Right lobe of liver (tissue), 6 donors: ENCODE measurements around the gene TECPR2. TPM values are rescaled to one million over a fixed set of nuclear protein-coding genes. Genes with fewer than 3 reads are reported as not detected.
"Not testable (repeated sequence)": the region's sequence is repeated elsewhere in the genome, so short reads cannot be mapped to it uniquely, and the experiment has no call there.

ENCODE experiments used
- ATAC-seq, 4 donors: fragments of 200-7000 bp; cut with Tn5 transposase; one replicate each; pipeline ENCODE4 v1.9.1; 2020; ENCODE audit warnings: mild to moderate bottlenecking in 4 of 4, moderate library complexity in 4 of 4
- DNase-seq, 3 donors: peaks; one replicate each; pipeline ENCODE4 v3.0.0-alpha.2; 2020
- H3K27ac ChIP-seq, 3 donors: fragments of 200-600 bp; one replicate each; pipeline ENCODE4 v1.8.0; 2022
- H3K27me3 ChIP-seq, 2 donors: fragments of 200-600 bp; one replicate each; pipeline ENCODE4 v1.8.0; 2022
- H3K36me3 ChIP-seq, 4 donors: fragments of 200-600 bp; sonication (generic) in 1 of 4; one replicate each; pipeline versions ENCODE4 v1.5.1 to v1.8.0; 2017 to 2022; ENCODE audit warnings: control low read depth in 1 of 4
- H3K4me1 ChIP-seq, 4 donors: fragments of 200-600 bp; sonication (generic) in 1 of 4; one replicate each; pipeline versions ENCODE4 v1.5.1 to v1.8.0; 2017 to 2022; ENCODE audit warnings: control low read depth in 1 of 4
- H3K4me3 ChIP-seq, 3 donors: fragments of 200-600 bp; one replicate each; pipeline ENCODE4 v1.8.0; 2022
- H3K9me3 ChIP-seq, 4 donors: fragments of 200-600 bp; sonication (generic) in 1 of 4; one replicate each; pipeline versions ENCODE4 v1.5.1 to v1.8.0; 2017 to 2022; ENCODE audit warnings: control low read depth in 1 of 4
- POLR2A ChIP-seq: fragments of 450-650 bp; IDR thresholded peaks from one replicate; pipeline ENCODE4 v1.6.1; 2017; ENCODE audit warnings: antibody characterized with exemption, mild to moderate bottlenecking
- WGBS: methylation state at CpG from one replicate; pipeline ENCODE4 v1.1.6; 2018; ENCODE audit warnings: low coverage, low lambda C conversion rate; ENCODE audit not compliant: insufficient coverage; ENCODE audit errors: missing lambda C conversion rate; 5-methylcytosine and 5-hydroxymethylcytosine counted together
- intact Hi-C, 2 donors: fragments of 100-400 bp; cut with DNase I; formaldehyde crosslinking; loops; one replicate each; pipeline versions ENCODE4 v1.11.2 to v1.14.1; 2022
- total RNA-seq, 6 experiments: library from RNA; depleted of rRNA in 2 of 6; stranded (reverse); fragments of >200 nt in 2 of 6; fragmentation: NEBNext Ultra II Directional in 3 of 6; extraction: Animal tissue kit (Norgen Biotek cat#: 25700) in 3 of 6; gene quantifications; one replicate each; pipeline versions ENCODE4 v1.1.0 to v1.2.4, GENCODE V29; 2016 to 2023
- TF ChIP-seq, protein P1 (sequence below), 4 donors: fragments of 200-600 bp in 3 of 4; fragments of 450-650 bp in 1 of 4; IDR thresholded peaks; one replicate each; pipeline versions ENCODE4 v1.5.1 to v1.8.0; 2016 to 2022; ENCODE audit warnings: antibody characterized with exemption in 4 of 4, mild to moderate bottlenecking in 2 of 4
- donor health status: DM: no; HTN: yes; CAD: no.
- donor health status: DM: no; HTN: no; CAD: no.
- donor health status: DM: no; HTN: no; CAD: no.
- donor health status: DM: no; HTN: yes; CAD: no.
- donor health status: DM: no; HTN: yes; CAD: no.

TECPR2 gene
- total RNA-seq, 6 experiments from 2014 or later: 5.5 to 10.5 (median 9.4) TPM

DNA sequence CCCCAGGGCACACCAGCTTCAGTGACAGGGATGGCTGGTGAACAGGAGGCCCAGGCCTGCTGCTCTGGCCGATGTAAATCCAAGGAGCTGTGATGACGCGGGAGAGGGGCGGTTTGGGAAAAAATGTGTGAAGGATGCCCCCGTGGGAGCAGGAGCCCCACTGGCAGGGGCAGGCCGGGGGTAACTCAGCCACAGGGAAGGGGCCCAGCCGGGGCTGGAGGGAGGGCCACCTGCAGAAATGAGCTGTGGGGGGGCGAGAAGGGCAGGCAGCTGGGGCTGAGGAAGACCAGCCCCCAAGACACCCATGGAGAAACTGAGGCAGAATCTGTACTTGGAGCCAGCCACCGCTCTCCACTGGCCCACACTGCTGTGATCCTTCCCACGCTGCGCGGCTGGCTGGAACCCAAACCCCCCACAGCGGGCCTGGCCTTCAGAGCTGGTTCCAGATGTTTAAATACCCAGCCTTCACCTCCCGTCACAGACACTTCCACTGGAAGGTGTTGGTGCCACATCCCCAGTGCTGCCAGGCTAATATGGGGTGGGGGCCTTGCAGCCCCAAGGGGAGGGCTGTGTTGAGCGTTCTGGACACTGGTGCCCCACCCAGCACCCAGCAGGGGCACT lies 175.3 kb downstream of the TECPR2 start:
- H3K9me3 ChIP-seq: no peaks in the 10 kb centered on the region
- ATAC-seq (no peak), DNase-seq (no peak)
- no peak overlapping the region for H3K27ac ChIP-seq
- no peaks in the 10 kb centered on the region for H3K4me1 ChIP-seq
- no peak for TF ChIP-seq POLR2A
- TF ChIP-seq, protein P1, sequence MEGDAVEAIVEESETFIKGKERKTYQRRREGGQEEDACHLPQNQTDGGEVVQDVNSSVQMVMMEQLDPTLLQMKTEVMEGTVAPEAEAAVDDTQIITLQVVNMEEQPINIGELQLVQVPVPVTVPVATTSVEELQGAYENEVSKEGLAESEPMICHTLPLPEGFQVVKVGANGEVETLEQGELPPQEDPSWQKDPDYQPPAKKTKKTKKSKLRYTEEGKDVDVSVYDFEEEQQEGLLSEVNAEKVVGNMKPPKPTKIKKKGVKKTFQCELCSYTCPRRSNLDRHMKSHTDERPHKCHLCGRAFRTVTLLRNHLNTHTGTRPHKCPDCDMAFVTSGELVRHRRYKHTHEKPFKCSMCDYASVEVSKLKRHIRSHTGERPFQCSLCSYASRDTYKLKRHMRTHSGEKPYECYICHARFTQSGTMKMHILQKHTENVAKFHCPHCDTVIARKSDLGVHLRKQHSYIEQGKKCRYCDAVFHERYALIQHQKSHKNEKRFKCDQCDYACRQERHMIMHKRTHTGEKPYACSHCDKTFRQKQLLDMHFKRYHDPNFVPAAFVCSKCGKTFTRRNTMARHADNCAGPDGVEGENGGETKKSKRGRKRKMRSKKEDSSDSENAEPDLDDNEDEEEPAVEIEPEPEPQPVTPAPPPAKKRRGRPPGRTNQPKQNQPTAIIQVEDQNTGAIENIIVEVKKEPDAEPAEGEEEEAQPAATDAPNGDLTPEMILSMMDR (IDR thresholded peaks at IDR 0.05): no peak
- intact Hi-C loops: no loop called here
- WGBS: 20% methylated on average over 1 of the region's 15 CpGs
- H3K27me3 ChIP-seq: no peaks in the 10 kb centered on the region
- H3K36me3 ChIP-seq: no peaks in the 10 kb centered on the region
- H3K4me3 ChIP-seq: no peak overlapping the region

DNA sequence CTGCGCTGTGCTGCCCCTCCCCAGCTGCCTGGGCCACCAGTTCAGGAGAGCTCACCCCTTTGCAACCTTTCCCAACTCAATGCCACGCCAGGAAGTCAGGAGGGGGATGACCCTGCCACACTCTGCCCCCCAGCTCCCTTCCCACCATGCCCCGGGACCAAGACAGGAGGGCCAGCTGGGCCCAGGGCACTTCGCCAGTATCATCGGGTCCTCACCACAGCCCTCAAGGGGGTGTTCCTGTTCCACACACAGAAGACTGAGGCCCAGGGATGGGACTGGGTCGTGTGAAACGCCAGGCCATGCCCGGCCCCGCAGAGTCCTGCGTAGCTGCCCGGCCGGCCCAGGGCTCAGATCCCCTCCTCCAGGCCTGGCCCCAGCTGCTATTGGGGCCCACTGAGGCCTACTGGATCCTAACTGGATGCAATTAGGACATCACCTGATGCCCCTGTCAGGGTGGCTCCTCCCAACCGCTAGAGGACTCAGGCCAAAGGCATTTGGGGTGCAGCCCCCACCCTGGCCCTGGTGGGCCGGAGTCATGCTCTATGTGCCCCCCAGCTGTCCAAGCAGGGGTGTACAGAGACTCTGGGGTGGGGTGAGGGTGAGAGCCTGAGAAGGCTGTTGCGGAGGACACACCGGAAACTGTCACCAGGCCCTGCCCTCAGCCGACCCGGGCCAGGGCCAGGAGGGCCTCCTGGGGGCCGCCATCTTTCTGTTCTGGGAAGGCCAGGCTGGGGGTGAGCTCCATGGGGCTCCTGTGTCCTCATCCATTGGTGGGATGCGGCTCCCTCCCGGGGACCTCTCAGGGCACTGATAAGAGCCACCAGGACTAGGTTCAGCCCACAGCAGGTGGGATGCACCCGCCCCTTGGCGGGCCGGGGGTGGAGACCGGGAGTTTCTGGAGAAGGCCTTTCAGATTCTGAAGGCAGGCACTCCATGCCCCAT lies 176.1 kb downstream of the TECPR2 start:
- no peaks in the 10 kb centered on the region for H3K27me3 ChIP-seq
- 0% methylated on average over 1 of the region's 25 CpGs for WGBS
- DNase-seq: no peak
- no peaks in the 10 kb centered on the region for H3K4me1 ChIP-seq
- TF ChIP-seq, protein P1 (IDR thresholded peaks at IDR 0.05): no peak
- TF ChIP-seq POLR2A: no peak
- H3K36me3 ChIP-seq: no peaks in the 10 kb centered on the region
- no peak for ATAC-seq
- H3K9me3 ChIP-seq: no peaks in the 10 kb centered on the region
- H3K4me3 ChIP-seq: no peak overlapping the region
- intact Hi-C loops: no loop called here
- no peak overlapping the region for H3K27ac ChIP-seq

DNA sequence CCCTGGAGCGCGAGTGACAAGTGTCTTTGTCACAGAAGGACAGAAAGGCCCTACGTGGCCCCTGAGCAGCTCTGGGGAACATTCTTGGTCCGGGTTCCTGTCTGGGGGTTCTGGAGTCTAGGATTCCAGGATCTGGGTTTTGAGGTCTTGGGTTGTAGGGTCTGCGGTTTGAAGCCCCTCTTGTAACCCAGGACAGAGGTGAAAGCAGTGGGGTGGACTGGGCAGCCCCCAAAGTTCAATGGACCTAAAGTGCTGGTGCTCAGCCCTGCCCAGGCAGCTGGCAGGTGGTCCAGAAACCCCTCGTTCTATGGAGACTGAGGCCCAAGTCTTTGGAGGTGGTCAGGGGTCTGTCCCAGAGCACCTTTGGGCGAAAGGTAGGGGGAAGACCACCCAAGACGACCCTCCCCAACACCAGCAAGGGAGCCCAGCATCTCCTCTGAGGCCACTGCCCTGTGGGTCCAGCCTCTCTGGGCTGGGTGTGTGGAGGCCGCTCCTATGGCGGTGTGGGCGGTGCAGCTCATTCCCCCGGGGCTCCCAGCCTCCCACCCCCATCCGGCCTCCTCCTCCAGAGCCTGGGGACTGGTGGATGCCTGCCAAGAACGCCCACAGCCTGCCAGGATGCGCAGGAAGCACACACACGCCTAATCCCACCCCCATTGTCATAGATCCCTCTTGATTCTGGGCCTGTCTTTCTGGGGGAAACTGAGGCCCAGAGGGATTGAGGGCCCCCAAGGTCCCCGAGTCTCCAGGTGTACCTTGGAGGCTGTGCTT lies 177.0 kb downstream of the TECPR2 start:
- Histone ChIP-seq H3K27me3 (peaks cover 0 to 3% of the 10 kb centered on the region in 2 donors), H3K4me3 (no peak overlapping the region), H3K9me3 (no peaks in the 10 kb centered on the region), H3K36me3 (no peaks in the 10 kb centered on the region), H3K4me1 (no peaks in the 10 kb centered on the region), H3K27ac (no peak overlapping the region)
- ATAC-seq (no peak), DNase-seq (no peak)
- TF ChIP-seq, protein P1 (IDR thresholded peaks at IDR 0.05): no peak
- no peak for TF ChIP-seq POLR2A
- intact Hi-C loops: no loop called here
- WGBS: no CpG with 5 or more reads among the region's 17 CpGs

DNA sequence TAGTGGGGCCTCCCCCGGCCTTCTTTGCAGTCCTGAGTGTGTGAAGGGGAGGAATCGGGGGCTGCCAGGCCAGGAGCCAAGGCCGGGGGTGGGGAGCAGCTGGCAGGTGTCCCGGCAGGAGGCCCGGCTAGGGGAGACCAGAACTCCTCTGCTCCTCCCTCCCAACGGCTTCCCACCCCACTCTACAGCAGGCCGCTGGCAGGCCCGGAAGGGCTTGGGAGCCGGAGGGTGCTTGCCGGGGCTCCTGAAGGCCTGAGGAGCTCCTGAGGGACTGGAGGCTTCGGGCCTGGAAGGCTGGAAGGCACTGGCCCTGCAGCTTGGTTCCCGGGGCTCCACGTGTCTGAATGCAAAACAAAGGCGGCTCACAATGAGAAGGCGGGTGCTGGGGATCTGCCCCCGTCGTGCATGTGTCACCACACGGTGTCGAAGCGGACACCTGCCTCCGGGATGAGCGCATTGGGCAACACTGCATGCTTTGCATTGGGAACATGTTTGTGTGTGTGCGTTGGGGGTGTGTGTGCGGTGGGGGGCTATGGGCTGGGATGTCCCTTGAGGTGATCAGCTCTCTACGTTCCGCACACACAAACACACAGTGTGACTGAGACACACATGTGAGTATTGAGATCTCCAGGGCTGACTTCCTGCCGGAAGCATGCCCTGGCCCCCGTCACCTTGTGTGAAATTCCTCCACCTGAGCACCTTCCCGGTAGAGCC lies 177.7 kb downstream of the TECPR2 start:
- Histone ChIP-seq H3K27me3 (peaks cover 0 to 9% of the 10 kb centered on the region in 2 donors), H3K4me3 (no peak overlapping the region), H3K4me1 (no peaks in the 10 kb centered on the region), H3K9me3 (no peaks in the 10 kb centered on the region), H3K27ac (no peak overlapping the region), H3K36me3 (no peaks in the 10 kb centered on the region)
- ATAC-seq (no peak), DNase-seq (no peak)
- 73% methylated on average over 6 of the region's 29 CpGs for WGBS
- intact Hi-C loops: no loop called here
- TF ChIP-seq, protein P1 (IDR thresholded peaks at IDR 0.05): no peak
- no peak for TF ChIP-seq POLR2A

DNA sequence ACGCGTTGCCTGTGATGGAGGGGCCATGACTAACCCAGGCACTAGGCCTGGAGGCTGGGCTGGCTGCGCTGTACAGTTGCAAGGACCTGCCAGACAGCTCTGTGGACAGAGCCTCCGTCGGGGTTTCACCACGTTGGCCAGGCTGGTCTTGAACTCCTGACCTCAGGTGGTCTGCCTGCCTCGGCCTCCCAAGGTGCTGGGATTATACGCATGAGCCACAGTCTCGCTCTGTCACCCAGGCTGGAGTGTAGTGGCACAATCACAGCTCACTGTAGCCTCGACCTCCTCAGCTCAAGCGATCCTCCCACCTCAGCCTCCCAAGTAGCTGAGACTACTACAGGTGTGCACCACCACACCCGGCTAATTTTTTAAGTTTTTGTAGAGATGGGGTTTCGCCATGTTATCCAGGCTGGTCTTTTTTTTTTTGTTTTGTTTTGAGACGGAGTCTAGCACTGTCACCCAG lies 178.3 kb downstream of the TECPR2 start:
- H3K4me1 ChIP-seq, DNase-seq, intact Hi-C loops, H3K9me3 ChIP-seq, H3K36me3 ChIP-seq, ATAC-seq, H3K27ac ChIP-seq, H3K27me3 ChIP-seq, H3K4me3 ChIP-seq: not testable (repeated sequence)
- 83% methylated on average over 1 of the region's 14 CpGs for WGBS
